T-helper 9 cell (primary cell): ENCODE results near the gene OR2M3.
"Not testable (repeated sequence)": the region's sequence is repeated elsewhere in the genome, so short reads cannot be mapped to it uniquely, and the experiment has no call there.

ENCODE experiments used
- DNase-seq: peaks from one replicate; pipeline ENCODE4 v3.0.0-alpha.2; 2020
- total RNA-seq, 2 donors: gene quantifications; one replicate each; lab custom pipeline; 2026; lab: John Stamatoyannopoulos, UW

Gene OR2M3
- 0 reads per million in 2 donors for total RNA-seq

- DNase-seq: no peak
Observed at GRCh38 chr1:248196965-248197364, at the start of gene OR2M3. OR2M3 (plus strand) TSS chr1:248197265; CDS start chr1:248203068, 5,803 bp downstream.

GRCh38 chr1:248152056-248152827 lies 44.8 kb upstream of the OR2M3 start:
- DNase-seq: no peak

GRCh38 chr1:248155927-248156326 lies 41.1 kb upstream of the OR2M3 start:
- no peak for DNase-seq

- no peak for DNase-seq
Observed at GRCh38 chr1:248158758-248159157, 38.3 kb upstream of the OR2M3 start.

- DNase-seq: no peak
Observed at GRCh38 chr1:248164031-248164430, 33.0 kb upstream of the OR2M3 start.

- no peak for DNase-seq
Observed at GRCh38 chr1:248165186-248165585, 31.9 kb upstream of the OR2M3 start.

GRCh38 chr1:248174521-248174920 lies 22.5 kb upstream of the OR2M3 start, which contains the start of gene OR2M2:
OR2M2 (plus strand) TSS chr1:248174821; CDS start chr1:248179986, 5,165 bp downstream.
- DNase-seq: no peak

- no peak for DNase-seq
Observed at GRCh38 chr1:248183996-248184395, 13.1 kb upstream of the OR2M3 start.

GRCh38 chr1:248187363-248187762 lies 9.7 kb upstream of the OR2M3 start:
- no peak for DNase-seq

- DNase-seq: no peak
Observed at GRCh38 chr1:248189026-248189425, 8.0 kb upstream of the OR2M3 start.

GRCh38 chr1:248194117-248194516 lies 2.9 kb upstream of the OR2M3 start:
- no peak for DNase-seq

GRCh38 chr1:248215880-248216279 lies 18.8 kb downstream of the OR2M3 start:
- no peak for DNase-seq

GRCh38 chr1:248225537-248225936 lies 28.5 kb downstream of the OR2M3 start:
- no peak for DNase-seq

- no peak for DNase-seq
Observed at GRCh38 chr1:248229360-248229908, 32.4 kb downstream of the OR2M3 start.

GRCh38 chr1:248231117-248231516 lies 34.1 kb downstream of the OR2M3 start, which contains the start of gene OR2M4:
OR2M4 (plus strand) TSS chr1:248231417; CDS start chr1:248238929, 7,512 bp downstream.
- no peak for DNase-seq

- DNase-seq: no peak
Observed at GRCh38 chr1:248239478-248239877, 42.4 kb downstream of the OR2M3 start.

- DNase-seq: no peak
Observed at GRCh38 chr1:248243204-248243603, 46.1 kb downstream of the OR2M3 start.

GRCh38 chr1:248259309-248259708 lies 62.2 kb downstream of the OR2M3 start:
- not testable (repeated sequence) for DNase-seq
